Measurements from ENCODE around the gene MTUS2.
"Not testable (repeated sequence)": the region's sequence is repeated elsewhere in the genome, so short reads cannot be mapped to it uniquely, and the experiment has no call there.

MTUS2 gene

DNA sequence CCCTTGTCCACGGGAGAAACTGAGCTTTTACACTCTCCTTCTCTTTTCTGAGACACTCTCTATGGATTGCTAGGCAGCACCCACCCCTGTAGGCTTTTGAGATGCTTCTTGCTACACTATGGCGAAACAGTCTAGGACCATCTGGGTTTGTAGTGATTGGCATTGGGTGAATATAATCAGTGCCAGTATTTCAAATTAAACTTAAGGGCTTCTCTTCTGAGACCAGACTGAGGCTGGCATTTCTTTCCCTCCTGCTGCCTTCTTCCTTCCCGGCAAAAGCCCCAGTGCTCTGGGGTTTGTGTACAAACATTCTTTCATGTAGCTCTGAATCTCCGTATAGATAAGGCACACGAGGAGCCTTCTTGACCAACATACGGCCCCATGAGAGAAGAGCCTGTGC lies 498.6 kb downstream of the MTUS2 start:
- peak overlapping the region; percentile 89 for H3K27ac ChIP-seq
- TF ChIP-seq, protein P1, sequence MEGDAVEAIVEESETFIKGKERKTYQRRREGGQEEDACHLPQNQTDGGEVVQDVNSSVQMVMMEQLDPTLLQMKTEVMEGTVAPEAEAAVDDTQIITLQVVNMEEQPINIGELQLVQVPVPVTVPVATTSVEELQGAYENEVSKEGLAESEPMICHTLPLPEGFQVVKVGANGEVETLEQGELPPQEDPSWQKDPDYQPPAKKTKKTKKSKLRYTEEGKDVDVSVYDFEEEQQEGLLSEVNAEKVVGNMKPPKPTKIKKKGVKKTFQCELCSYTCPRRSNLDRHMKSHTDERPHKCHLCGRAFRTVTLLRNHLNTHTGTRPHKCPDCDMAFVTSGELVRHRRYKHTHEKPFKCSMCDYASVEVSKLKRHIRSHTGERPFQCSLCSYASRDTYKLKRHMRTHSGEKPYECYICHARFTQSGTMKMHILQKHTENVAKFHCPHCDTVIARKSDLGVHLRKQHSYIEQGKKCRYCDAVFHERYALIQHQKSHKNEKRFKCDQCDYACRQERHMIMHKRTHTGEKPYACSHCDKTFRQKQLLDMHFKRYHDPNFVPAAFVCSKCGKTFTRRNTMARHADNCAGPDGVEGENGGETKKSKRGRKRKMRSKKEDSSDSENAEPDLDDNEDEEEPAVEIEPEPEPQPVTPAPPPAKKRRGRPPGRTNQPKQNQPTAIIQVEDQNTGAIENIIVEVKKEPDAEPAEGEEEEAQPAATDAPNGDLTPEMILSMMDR (conservative IDR thresholded peaks at IDR 0.05) = no peak

DNA sequence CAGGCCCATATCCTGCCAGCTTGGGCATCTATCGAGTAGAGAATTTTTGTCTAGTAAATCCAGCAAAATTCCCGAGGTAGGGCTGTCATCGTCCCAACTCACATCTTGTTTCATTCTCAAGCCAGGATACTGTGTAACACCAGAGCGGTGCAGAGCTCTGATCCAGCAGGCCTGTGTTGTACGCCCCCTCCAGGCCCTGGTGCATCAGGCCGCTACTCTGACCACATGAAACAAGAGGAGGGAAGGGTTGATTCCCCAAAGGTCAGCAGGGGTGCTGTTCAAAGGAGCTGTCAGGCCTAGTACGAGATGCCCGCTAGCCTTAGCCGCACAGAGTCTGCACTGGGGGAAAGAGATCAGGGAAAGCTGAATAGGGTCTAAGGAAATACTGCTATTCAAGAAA lies 499.3 kb downstream of the MTUS2 start:
- TF ChIP-seq, protein P1 (conservative IDR thresholded peaks at IDR 0.05) = no peak

DNA sequence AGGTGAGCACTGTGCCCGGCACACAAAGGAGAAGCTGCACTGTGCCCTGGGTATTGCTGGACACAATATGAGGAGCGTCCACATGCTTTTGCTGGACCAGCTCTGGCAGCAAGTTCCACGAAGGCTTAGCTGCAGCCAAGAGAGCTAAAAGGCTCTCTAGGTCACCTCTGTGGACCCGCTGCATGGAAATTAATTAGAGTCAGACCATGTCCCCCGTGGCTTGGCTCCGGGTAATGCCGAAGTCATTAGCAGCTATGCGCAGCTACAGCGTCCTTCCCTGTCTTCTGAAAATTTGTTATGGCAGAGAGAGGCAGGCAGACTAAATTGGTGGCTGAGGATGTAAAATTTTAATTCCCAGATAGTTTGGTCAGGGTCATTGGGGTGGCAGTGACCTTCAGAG lies 503.8 kb downstream of the MTUS2 start:
- H3K27ac ChIP-seq = no peak overlapping the region
- TF ChIP-seq, protein P1 (conservative IDR thresholded peaks at IDR 0.05) = no peak

More for the DNA sequence above, 499.3 kb downstream of the MTUS2 start:
- peak overlapping the region; percentile 89 for H3K27ac ChIP-seq

DNA sequence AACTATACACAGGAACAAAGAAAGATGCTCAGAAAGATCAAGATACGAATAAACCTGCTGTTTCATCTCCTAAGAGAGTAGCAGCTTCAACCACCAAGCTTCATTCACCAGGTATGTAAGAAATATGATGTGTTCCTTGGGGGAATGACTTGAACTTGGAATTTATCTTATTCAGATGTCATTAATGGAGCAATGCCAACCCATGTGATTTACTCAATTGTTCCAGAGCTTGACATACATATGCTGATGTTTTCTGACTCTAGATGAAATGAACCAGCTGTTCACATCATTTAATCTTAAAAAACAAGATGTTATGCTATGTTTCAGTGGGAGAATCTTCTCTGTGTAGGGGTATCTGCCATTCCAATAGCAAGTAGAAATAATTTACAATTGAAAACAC lies 504.5 kb downstream of the MTUS2 start:
- no peak overlapping the region for H3K27ac ChIP-seq
- TF ChIP-seq, protein P1 (conservative IDR thresholded peaks at IDR 0.05) = no peak

DNA sequence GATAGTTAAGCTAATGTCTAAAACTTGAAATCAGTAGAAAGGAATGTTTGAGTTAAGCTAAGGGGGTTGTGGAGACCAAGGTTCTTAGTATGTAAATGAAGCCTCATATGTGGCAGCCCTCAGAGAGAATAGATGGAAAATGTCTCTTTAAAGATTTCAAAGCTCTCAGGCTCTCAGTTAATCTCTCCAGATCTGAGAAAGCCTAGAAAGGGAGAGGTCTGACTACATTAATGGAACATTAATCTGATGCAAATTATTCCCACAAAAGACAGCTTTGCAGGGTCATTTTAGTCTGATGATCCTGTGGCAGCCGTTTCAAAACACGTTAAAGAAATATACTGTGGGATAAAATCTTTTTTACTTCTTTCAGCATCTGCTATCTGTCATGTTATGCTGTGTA lies 508.4 kb downstream of the MTUS2 start:
- TF ChIP-seq, protein P1 (conservative IDR thresholded peaks at IDR 0.05) = no peak
- no peak overlapping the region for H3K27ac ChIP-seq

DNA sequence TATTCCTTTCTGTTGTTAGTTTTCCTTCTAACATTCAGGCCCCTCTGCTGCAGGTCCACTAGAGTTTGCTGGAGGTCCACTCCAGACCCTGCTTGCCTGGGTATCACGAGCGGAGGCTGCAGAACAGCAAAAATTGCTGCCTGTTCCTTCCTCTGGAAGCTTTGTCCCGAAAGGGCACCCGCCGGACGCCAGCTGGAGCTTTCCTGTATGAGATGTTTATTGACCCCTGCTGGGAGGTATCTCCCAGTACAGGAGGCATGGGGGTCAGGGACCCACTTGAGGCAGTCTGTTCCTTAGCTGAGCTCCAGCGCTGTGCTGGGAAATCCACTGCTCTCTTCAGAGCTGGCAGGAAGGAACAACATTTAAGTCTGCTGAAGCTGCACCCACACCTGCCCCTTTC lies 516.2 kb downstream of the MTUS2 start:
- TF ChIP-seq, protein P1 (conservative IDR thresholded peaks at IDR 0.05) = no peak
- H3K27ac ChIP-seq = no peak overlapping the region

DNA sequence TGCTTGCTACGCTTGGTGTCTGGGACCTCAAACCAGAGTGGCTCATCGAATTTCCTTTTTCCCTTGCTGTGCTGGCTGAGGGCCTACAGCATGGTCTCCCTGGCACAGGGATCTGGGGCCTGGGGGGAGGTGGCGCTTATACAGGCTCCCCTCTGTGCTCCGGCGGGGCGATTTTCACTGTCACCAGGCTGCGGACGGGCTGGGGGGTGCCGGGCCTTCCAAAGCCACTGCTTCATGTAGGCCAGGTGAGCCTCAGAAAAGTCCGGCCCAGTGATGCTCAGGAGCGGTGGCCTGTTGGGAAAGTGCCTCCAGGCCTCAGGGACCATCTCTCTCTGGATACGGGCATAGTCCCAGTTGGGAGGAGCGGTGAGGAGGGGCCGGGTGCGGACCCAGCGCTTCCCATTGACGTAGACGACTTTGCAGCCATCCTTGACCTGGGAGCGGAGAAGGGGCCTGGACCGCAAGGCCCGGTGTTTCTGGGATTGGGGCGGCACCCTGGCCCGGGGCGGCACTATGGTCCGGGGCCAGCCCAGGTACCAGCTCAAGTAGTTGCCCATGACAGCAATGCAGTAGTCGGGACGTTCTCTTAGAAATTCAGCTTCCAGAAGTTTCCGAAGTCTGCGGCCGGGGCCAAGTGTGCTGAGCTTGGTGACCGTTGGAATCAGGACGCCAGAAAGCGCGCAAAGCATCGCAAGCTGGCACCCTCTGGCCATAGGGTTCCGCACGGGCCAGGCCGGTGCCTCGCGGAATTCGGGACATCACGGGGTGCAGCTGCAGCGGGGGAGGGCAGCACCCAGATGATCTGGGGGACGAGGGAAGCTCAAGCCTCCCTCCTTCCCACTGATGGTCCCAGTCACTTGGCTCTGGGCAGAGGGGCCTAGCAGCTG lies 519.5 kb downstream of the MTUS2 start:
- TF ChIP-seq, protein P1 (conservative IDR thresholded peaks at IDR 0.05) = no peak
- H3K27ac ChIP-seq = no peak overlapping the region

DNA sequence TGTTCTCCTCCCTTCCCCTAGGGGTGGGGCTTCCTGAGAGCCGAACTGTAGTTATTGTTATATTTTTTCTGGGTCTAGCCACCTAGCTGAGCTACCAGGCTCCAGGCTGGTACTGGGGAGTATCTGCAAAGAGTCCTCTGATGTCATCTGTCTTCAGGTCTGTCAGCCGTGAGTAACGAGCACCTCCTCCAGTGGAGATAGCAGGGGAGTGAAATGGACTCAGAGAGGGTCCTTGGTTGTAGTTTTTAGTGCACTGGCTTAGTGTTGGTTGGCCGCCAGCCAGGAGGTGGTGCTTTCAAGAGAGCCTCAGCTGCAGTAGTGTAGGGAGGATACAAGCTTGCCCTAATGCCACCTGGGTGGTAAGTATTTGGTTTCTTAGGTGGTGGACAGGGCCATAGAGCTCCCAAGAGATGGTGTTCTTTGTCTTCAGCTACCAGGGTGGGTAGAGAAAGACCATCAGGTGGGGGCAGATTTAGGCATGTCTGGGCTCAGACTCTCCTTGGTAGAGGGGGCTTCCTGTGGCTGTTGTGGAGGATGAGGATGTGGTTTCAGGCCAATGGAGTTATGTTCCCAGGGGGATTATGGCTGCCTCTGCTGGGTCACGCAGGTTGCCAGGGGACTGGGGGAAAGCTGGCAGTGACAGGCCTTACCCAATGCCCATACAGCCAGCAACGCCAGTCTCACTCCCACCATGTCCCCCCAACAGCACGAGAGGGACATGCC lies 525.9 kb downstream of the MTUS2 start:
- H3K27ac ChIP-seq = not testable (repeated sequence)
